ENCODE results near the gene CCDC134.

DNA sequence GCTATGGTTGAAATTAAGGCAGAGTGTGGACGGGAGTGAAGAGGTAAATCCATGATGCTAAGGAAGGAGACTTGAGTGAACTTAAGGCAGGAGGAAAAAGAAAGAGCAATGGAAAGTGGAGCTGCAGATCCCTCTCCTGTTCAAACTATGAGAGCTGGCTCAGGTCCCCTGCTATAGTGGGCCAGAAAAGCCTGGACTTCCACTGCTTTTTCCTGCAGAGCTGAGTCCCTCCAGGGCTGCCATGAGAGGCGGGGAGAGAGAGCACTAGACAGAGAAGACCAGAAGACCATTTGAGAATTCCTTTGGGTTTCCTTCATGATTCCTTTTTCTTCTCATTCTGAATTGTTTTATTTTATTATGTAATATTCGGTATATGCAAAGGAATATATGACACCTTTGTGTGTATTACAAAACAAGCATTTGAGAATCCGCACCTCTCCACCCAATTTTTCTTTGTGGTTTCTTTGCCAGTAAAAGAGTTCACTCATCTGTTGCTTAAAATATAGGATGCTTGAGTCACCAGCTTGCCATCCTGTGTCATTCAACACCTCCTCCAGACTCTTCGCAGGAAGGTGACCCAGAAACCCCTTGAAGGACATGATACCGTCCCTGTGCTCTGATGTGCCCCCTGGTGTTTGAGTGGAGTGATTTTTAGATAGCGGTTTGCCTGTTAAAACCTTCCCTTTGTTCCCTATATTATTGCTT is 56.8 kb downstream of the CCDC134 start:
- no peak for TF ChIP-seq POLR2A (conservative IDR thresholded peaks at IDR 0.05)
- no peak for TF ChIP-seq NRF1 (conservative IDR thresholded peaks at IDR 0.05 in 1 of 2, IDR thresholded peaks at IDR 0.05 in 1 of 2)
- TF ChIP-seq, protein P1, sequence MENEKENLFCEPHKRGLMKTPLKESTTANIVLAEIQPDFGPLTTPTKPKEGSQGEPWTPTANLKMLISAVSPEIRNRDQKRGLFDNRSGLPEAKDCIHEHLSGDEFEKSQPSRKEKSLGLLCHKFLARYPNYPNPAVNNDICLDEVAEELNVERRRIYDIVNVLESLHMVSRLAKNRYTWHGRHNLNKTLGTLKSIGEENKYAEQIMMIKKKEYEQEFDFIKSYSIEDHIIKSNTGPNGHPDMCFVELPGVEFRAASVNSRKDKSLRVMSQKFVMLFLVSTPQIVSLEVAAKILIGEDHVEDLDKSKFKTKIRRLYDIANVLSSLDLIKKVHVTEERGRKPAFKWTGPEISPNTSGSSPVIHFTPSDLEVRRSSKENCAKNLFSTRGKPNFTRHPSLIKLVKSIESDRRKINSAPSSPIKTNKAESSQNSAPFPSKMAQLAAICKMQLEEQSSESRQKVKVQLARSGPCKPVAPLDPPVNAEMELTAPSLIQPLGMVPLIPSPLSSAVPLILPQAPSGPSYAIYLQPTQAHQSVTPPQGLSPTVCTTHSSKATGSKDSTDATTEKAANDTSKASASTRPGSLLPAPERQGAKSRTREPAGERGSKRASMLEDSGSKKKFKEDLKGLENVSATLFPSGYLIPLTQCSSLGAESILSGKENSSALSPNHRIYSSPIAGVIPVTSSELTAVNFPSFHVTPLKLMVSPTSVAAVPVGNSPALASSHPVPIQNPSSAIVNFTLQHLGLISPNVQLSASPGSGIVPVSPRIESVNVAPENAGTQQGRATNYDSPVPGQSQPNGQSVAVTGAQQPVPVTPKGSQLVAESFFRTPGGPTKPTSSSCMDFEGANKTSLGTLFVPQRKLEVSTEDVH (IDR thresholded peaks at IDR 0.05; ENCODE audit: low read depth, partially characterized antibody), result no peak
- peak; percentile 79 for TF ChIP-seq MEIS2 (IDR thresholded peaks at IDR 0.05; ENCODE audit: partially characterized antibody)
- no peak for TF ChIP-seq HDAC2 (IDR thresholded peaks at IDR 0.05)
- TF ChIP-seq SMC3 (conservative IDR thresholded peaks at IDR 0.05; ENCODE audit: insufficient read depth, low read depth, low read length), result peak; percentile 49; the same call in 1 of the 2 replicates
- TF ChIP-seq, protein P2, sequence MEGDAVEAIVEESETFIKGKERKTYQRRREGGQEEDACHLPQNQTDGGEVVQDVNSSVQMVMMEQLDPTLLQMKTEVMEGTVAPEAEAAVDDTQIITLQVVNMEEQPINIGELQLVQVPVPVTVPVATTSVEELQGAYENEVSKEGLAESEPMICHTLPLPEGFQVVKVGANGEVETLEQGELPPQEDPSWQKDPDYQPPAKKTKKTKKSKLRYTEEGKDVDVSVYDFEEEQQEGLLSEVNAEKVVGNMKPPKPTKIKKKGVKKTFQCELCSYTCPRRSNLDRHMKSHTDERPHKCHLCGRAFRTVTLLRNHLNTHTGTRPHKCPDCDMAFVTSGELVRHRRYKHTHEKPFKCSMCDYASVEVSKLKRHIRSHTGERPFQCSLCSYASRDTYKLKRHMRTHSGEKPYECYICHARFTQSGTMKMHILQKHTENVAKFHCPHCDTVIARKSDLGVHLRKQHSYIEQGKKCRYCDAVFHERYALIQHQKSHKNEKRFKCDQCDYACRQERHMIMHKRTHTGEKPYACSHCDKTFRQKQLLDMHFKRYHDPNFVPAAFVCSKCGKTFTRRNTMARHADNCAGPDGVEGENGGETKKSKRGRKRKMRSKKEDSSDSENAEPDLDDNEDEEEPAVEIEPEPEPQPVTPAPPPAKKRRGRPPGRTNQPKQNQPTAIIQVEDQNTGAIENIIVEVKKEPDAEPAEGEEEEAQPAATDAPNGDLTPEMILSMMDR (IDR thresholded peaks at IDR 0.05 in 2 of 3, conservative IDR thresholded peaks at IDR 0.05 in 1 of 3; ENCODE audit: insufficient read depth in 2 of 3, low read depth in 1 of 3, low read length in 3 of 3), result peak; percentile 57 to 61 (median 58)
- no peak for TF ChIP-seq RB1 (IDR thresholded peaks at IDR 0.05; ENCODE audit: low read depth)

Measured in K562 (cell line).